Measurements from ENCODE around the gene BLOC1S5.

- TF ChIP-seq EZH2 (IDR thresholded peaks at IDR 0.05; ENCODE audit: borderline replicate concordance, low read depth, low read length, severe bottlenecking) (no peak), CTCF (IDR thresholded peaks at IDR 0.05; ENCODE audit: extremely low read depth in 1 of 2, insufficient read depth in 1 of 2, low read depth in 1 of 2, low read length in 2 of 2) (no peak), POLR2AphosphoS5 (IDR thresholded peaks at IDR 0.05; ENCODE audit: insufficient read depth, low read depth, low read length) (no peak), POLR2A (IDR thresholded peaks at IDR 0.05; ENCODE audit: low read depth, low read length) (no peak)
These were observed 70.2 kb downstream of the BLOC1S5 start for GRCh38 chr6:7993952-7994351.

All from endothelial cell of umbilical vein (primary cell).